MCF 10A (cell line): Measurements from ENCODE around the gene FTL. TPM values are rescaled to one million over a fixed set of nuclear protein-coding genes. Genes with fewer than 3 reads are reported as not detected.

Source experiments
- BruUV-seq: library from RNA; stranded (reverse); fragments of 400-500 nt; replicated peaks from 2 replicates; lab custom pipeline; 2021; lab: Mats Ljungman, UMichigan
- CTCF ChIA-PET: fragments of 300-600 bp; sonication (Branson Sonifier 250); formaldehyde crosslinking; extraction: SDS; loops from one replicate; lab custom pipeline; 2021; ENCODE audit warnings: antibody characterized with exemption, inconsistent platforms; lab: Yijun Ruan, JAX
- POLR2A ChIA-PET: fragments of 300-600, 350-650 bp; sonication (Branson Sonifier 250); formaldehyde crosslinking; extraction: SDS; loops from one replicate; lab custom pipeline; 2020; ENCODE audit warnings: antibody characterized with exemption, inconsistent platforms; lab: Yijun Ruan, JAX
- DNase-seq: peaks from one replicate; pipeline ENCODE4 v3.0.0-alpha.2; 2018; ENCODE audit not compliant: unreplicated experiment
- H3K27ac Mint-ChIP-seq: one replicate; pipeline ENCODE4 v1.8.0; 2022; ENCODE audit warnings: mild to moderate bottlenecking, low read depth, mixed read lengths; ENCODE audit not compliant: unreplicated experiment
- H3K27me3 Mint-ChIP-seq: one replicate; pipeline ENCODE4 v1.8.0; 2022; ENCODE audit warnings: mixed read lengths; ENCODE audit not compliant: insufficient read depth, unreplicated experiment
- H3K36me3 Mint-ChIP-seq: one replicate; pipeline ENCODE4 v1.8.0; 2022; ENCODE audit warnings: mild to moderate bottlenecking, moderate library complexity, mixed read lengths; ENCODE audit not compliant: insufficient read depth, unreplicated experiment
- H3K4me1 Mint-ChIP-seq: one replicate; pipeline ENCODE4 v1.8.0; 2022; ENCODE audit warnings: mixed read lengths; ENCODE audit not compliant: insufficient read depth, unreplicated experiment
- H3K4me3 Mint-ChIP-seq: one replicate; pipeline ENCODE4 v1.8.0; 2022; ENCODE audit warnings: mild to moderate bottlenecking, moderate library complexity, mixed read lengths; ENCODE audit not compliant: unreplicated experiment
- H3K9me3 Mint-ChIP-seq: one replicate; pipeline ENCODE4 v1.8.0; 2022; ENCODE audit warnings: mixed read lengths; ENCODE audit not compliant: unreplicated experiment
- CTCF ChIP-seq: fragments of 200-600 bp; IDR thresholded peaks from one replicate; pipeline ENCODE4 v1.8.0; 2022; ENCODE audit warnings: antibody characterized with exemption, mild to moderate bottlenecking; ENCODE audit not compliant: unreplicated experiment
- intact Hi-C: fragments of 100-400 bp; cut with micrococcal nuclease; formaldehyde crosslinking; loops from 2 replicates; pipeline ENCODE4 v1.14.1; 2022
- total RNA-seq: library from RNA; stranded (reverse); gene quantifications from 2 replicates; pipeline ENCODE4 v1.2.3, GENCODE V29; 2022

FTL gene
- total RNA-seq, 1 experiment from 2014 or later = 275 TPM

- no peaks in the 10 kb centered on the region for H3K9me3 Mint-ChIP-seq
- peaks cover 27% of the 10 kb centered on the region for H3K4me1 Mint-ChIP-seq
- intact Hi-C loops = loop anchor here (10.0 kb wide), 1 partner anchor 235 kb away; no protein-coding TSS in a partner anchor
- no peak for TF ChIP-seq CTCF
- CTCF ChIA-PET = interaction anchor here (1.3 kb wide), 1 partner anchor 18 kb away, joined by 3 read pairs; no protein-coding TSS in a partner anchor
- peak overlapping the region; percentile 75 for H3K27ac Mint-ChIP-seq
- H3K4me3 Mint-ChIP-seq = no peak overlapping the region
- BruUV-seq = no TSS peak
- no peak for DNase-seq
- H3K27me3 Mint-ChIP-seq = no peaks in the 10 kb centered on the region
- POLR2A ChIA-PET = interaction anchor here (1.0 kb wide), 1 partner anchor 24 kb away, joined by 4 read pairs; the partner anchor contains the start of gene FTL
- peaks cover 65% of the 10 kb centered on the region for H3K36me3 Mint-ChIP-seq
These were observed 24.7 kb downstream of the FTL start for GRCh38 chr19:48989701-48990291.

DNA sequence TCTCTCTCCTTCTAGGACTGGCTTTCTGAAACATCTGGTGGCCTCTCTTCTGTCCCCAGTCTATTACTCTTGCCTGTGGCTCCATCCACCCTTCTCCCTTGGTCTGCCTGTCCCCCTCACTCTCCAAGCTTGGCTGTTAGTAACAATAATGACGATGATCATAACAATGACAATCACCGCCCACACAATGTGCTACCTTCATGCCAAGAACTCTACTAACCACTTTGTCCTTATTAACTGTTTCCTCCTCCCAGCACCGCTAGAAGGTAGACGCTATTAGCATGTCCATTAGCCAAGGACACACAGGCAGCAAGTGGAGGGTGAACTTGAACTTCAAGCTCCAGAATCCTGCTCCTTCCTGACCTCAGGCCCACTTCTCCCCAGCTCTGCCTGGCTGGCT is 25.3 kb downstream of the FTL start:
- H3K4me1 Mint-ChIP-seq = peaks cover 33% of the 10 kb centered on the region
- no peak overlapping the region for H3K4me3 Mint-ChIP-seq
- H3K27ac Mint-ChIP-seq = peak overlapping the region; percentile 75
- peaks cover 59% of the 10 kb centered on the region for H3K36me3 Mint-ChIP-seq
- ChIA-PET CTCF (interaction anchor here (0.6 to 1.3 kb wide), 4 partner anchors 19 to 202 kb away, joined by 3 to 5 read pairs (median 4); no protein-coding TSS in a partner anchor), POLR2A (no interaction called here)
- no peak for TF ChIP-seq CTCF
- BruUV-seq = no TSS peak
- DNase-seq = no peak
- no peaks in the 10 kb centered on the region for H3K9me3 Mint-ChIP-seq
- H3K27me3 Mint-ChIP-seq = no peaks in the 10 kb centered on the region
- intact Hi-C loops = loop anchor here (10.0 kb wide), 1 partner anchor 234 kb away; no protein-coding TSS in a partner anchor

DNA sequence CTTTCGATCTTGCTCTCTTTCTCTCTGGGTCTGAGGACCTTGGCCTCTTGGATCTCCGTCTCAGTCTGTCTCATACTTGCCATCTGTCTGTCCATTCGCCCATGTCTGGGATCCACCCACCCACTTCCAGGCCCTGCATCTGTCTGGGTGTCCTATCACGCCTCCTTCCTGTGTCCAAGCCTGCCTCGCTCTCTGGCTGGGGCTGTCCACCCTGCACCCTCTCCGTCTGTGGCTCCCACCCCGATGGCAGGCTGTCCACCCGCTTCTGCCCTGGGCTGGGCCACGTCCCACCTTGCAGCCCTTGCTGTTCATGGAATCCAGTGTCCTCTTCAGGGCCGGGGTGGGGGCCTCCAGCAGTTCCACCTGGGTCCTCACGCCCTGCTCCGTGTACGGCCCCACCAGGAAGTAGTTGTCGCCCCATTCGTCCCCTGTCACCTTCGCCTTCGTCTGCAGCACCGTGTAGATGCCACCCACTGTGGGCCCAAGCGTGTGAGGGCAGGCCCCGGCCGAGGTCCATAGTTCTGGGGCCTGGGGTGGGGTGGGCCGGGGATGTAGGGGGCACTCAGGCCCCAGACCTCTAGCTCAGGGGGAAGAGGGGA is 26.0 kb downstream of the FTL start:
- ChIA-PET CTCF (interaction anchor here (0.6 to 3.0 kb wide), 5 partner anchors 14 to 203 kb away, joined by 4 to 39 read pairs (median 5); no protein-coding TSS in a partner anchor), POLR2A (interaction anchor here (1.2 to 3.9 kb wide), 4 partner anchors 13 to 30 kb away, joined by 4 to 98 read pairs (median 42); partner anchors contain the start of gene FTL)
- H3K36me3 Mint-ChIP-seq = peaks cover 52% of the 10 kb centered on the region
- TF ChIP-seq CTCF = no peak
- no peaks in the 10 kb centered on the region for H3K27me3 Mint-ChIP-seq
- intact Hi-C loops = loop anchor here (10.0 kb wide), 1 partner anchor 234 kb away; no protein-coding TSS in a partner anchor
- H3K4me1 Mint-ChIP-seq = peaks cover 34% of the 10 kb centered on the region
- DNase-seq = no peak
- H3K4me3 Mint-ChIP-seq = peak overlapping the region; percentile 95
- peak overlapping the region; percentile 95 for H3K27ac Mint-ChIP-seq
- no peaks in the 10 kb centered on the region for H3K9me3 Mint-ChIP-seq
- no TSS peak for BruUV-seq
